Hepatocyte (in vitro differentiated cells): Measurements from ENCODE around the gene RAP1GAP. TPM values are rescaled to one million over a fixed set of nuclear protein-coding genes. Genes with fewer than 3 reads are reported as not detected.
"Not testable (repeated sequence)": the region's sequence is repeated elsewhere in the genome, so short reads cannot be mapped to it uniquely, and the experiment has no call there.

Experiments used
- DNase-seq: peaks from one replicate; pipeline ENCODE4 v3.0.0-alpha.2; 2016; ENCODE audit warnings: low spot score
- H2AFZ ChIP-seq: fragments of 200-600 bp; sonication (generic); 2 replicates; pipeline ENCODE4 v1.6.0; 2016; ENCODE audit warnings: antibody characterized with exemption, mild to moderate bottlenecking
- H3K27ac ChIP-seq: fragments of 200-600 bp; sonication (generic); 2 replicates; pipeline ENCODE4 v1.5.1; 2016; ENCODE audit warnings: mild to moderate bottlenecking
- H3K27me3 ChIP-seq: fragments of 200-600 bp; sonication (generic); 2 replicates; pipeline ENCODE4 v1.6.1; 2016
- H3K36me3 ChIP-seq: fragments of 200-600 bp; sonication (generic); replicated peaks from 2 replicates; pipeline ENCODE4 v1.5.1; 2016; ENCODE audit warnings: low read depth; ENCODE audit not compliant: insufficient read depth
- H3K4me1 ChIP-seq: fragments of 200-600 bp; sonication (generic); 2 replicates; pipeline ENCODE4 v1.5.1; 2016; ENCODE audit warnings: mild to moderate bottlenecking, moderate library complexity; ENCODE audit not compliant: insufficient read depth
- H3K4me2 ChIP-seq: fragments of 200-600 bp; sonication (generic); 2 replicates; pipeline ENCODE4 v1.6.0; 2016
- H3K4me3 ChIP-seq: fragments of 200-600 bp; sonication (generic); 2 replicates; pipeline ENCODE4 v1.5.1; 2016; ENCODE audit warnings: mild to moderate bottlenecking
- H3K79me2 ChIP-seq: fragments of 200-600 bp; sonication (generic); 2 replicates; pipeline ENCODE4 v1.6.0; 2017; ENCODE audit warnings: mild to moderate bottlenecking
- H3K9me2 ChIP-seq: fragments of 200-600 bp; sonication (generic); replicated peaks from 2 replicates; pipeline ENCODE4 v1.6.0; 2017; ENCODE audit warnings: mild to moderate bottlenecking; ENCODE audit not compliant: insufficient read depth
- H3K9me3 ChIP-seq: fragments of 200-600 bp; sonication (generic); 2 replicates; pipeline ENCODE4 v1.5.1; 2016; ENCODE audit warnings: low read depth, mild to moderate bottlenecking
- H4K20me1 ChIP-seq: fragments of 200-600 bp; sonication (generic); 2 replicates; pipeline ENCODE4 v1.6.0; 2016; ENCODE audit warnings: mild to moderate bottlenecking; ENCODE audit not compliant: insufficient read depth, poor library complexity, severe bottlenecking
- CTCF ChIP-seq: fragments of 200-600 bp; sonication (generic); IDR thresholded peaks from 2 replicates; pipeline ENCODE4 v1.5.1; 2016; ENCODE audit warnings: antibody characterized with exemption, mild to moderate bottlenecking; ENCODE audit not compliant: poor library complexity
- EZH2 ChIP-seq: fragments of 200-600 bp; sonication (generic); IDR thresholded peaks from 2 replicates; pipeline ENCODE4 v1.6.1; 2016; ENCODE audit warnings: antibody characterized with exemption, mild to moderate bottlenecking, borderline replicate concordance
- EZH2phosphoT487 ChIP-seq: fragments of 200-600 bp; sonication (generic); IDR thresholded peaks from one replicate; pipeline ENCODE4 v1.6.1; 2018; ENCODE audit warnings: antibody characterized with exemption, mild to moderate bottlenecking, low read depth, moderate library complexity; ENCODE audit not compliant: unreplicated experiment, severe bottlenecking
- WGBS: methylation state at CpG from one replicate; pipeline ENCODE4 v1.1.6; 2016; ENCODE audit warnings: low lambda C conversion rate; ENCODE audit errors: missing lambda C conversion rate; 5-methylcytosine and 5-hydroxymethylcytosine counted together
- polyA plus RNA-seq: library from polyadenylated mRNA; unstranded; fragments of >200 nt; fragmentation: Nextera tagmentation; extraction: Ambion mirVana; gene quantifications from 2 replicates; pipeline ENCODE4 v1.2.1, GENCODE V29; 2016
- total RNA-seq: library from RNA; depleted of rRNA; stranded (reverse); fragments of >200 nt; gene quantifications from 2 replicates; pipeline ENCODE4 v1.2.3, GENCODE V29; 2014

Gene RAP1GAP
- total and polyA plus RNA-seq, 2 experiments from 2014 or later: 12.3 to 18.0 TPM

- Histone ChIP-seq H3K36me3 (no peaks in the 10 kb centered on the region), H3K27me3 (no peaks in the 10 kb centered on the region), H2AFZ (no peak overlapping the region), H4K20me1 (no peaks in the 10 kb centered on the region), H3K9me3 (no peaks in the 10 kb centered on the region), H3K4me1 (peaks cover 13% of the 10 kb centered on the region), H3K9me2 (no peaks in the 10 kb centered on the region), H3K4me3 (no peak overlapping the region), H3K79me2 (no peaks in the 10 kb centered on the region), H3K27ac (no peak overlapping the region), H3K4me2 (no peak overlapping the region)
- no peak for TF ChIP-seq CTCF
- TF ChIP-seq EZH2phosphoT487: no peak
- TF ChIP-seq EZH2: no peak
- WGBS: 80% methylated on average over 10 of the region's 10 CpGs
- no peak for DNase-seq
These were observed 5.8 kb upstream of the RAP1GAP start for GRCh38 chr1:21674957-21675356.

GRCh38 chr1:21673853-21674252 lies 4.7 kb upstream of the RAP1GAP start:
- H3K27ac ChIP-seq: not testable (repeated sequence)
- WGBS: 95% methylated on average over 7 of the region's 7 CpGs

GRCh38 chr1:21673277-21673780 lies 4.2 kb upstream of the RAP1GAP start:
- WGBS: 65% methylated on average over 9 of the region's 9 CpGs
- Histone ChIP-seq H3K79me2 (no peaks in the 10 kb centered on the region), H3K36me3 (no peaks in the 10 kb centered on the region), H3K4me1 (peaks cover 24% of the 10 kb centered on the region), H3K4me3 (no peak overlapping the region), H2AFZ (no peak overlapping the region), H3K9me2 (no peaks in the 10 kb centered on the region), H4K20me1 (no peaks in the 10 kb centered on the region), H3K27ac (peak overlapping the region; percentile 16), H3K9me3 (no peaks in the 10 kb centered on the region), H3K27me3 (no peaks in the 10 kb centered on the region), H3K4me2 (no peak overlapping the region)
- TF ChIP-seq CTCF (no peak), EZH2phosphoT487 (no peak), EZH2 (no peak)
- DNase-seq: no peak

More at GRCh38 chr1:21673853-21674252, 4.7 kb upstream of the RAP1GAP start:
- not testable (repeated sequence) for H3K9me2 ChIP-seq, H3K27me3 ChIP-seq, H3K9me3 ChIP-seq, H3K4me3 ChIP-seq, H3K4me2 ChIP-seq, DNase-seq, H2AFZ ChIP-seq, H3K79me2 ChIP-seq, H3K36me3 ChIP-seq, H4K20me1 ChIP-seq
- H3K4me1 ChIP-seq: peaks cover 19% of the 10 kb centered on the region

GRCh38 chr1:21672478-21673276 lies 3.5 kb upstream of the RAP1GAP start:
- Histone ChIP-seq H3K4me1 (peaks cover 25% of the 10 kb centered on the region), H3K9me2 (no peaks in the 10 kb centered on the region), H3K36me3 (no peaks in the 10 kb centered on the region), H3K4me2 (no peak overlapping the region), H3K27me3 (no peaks in the 10 kb centered on the region), H3K79me2 (no peaks in the 10 kb centered on the region), H3K4me3 (no peak overlapping the region), H3K9me3 (no peaks in the 10 kb centered on the region), H2AFZ (no peak overlapping the region), H3K27ac (peak overlapping the region; percentile 16), H4K20me1 (no peaks in the 10 kb centered on the region)
- no peak for TF ChIP-seq EZH2phosphoT487
- no peak for DNase-seq
- WGBS: 95% methylated on average over 10 of the region's 10 CpGs
